HepG2 (cell line): ENCODE results near the gene PLD2. TPM values are rescaled to one million over a fixed set of nuclear protein-coding genes. Genes with fewer than 3 reads are reported as not detected.

Experiments
- ATAC-seq: fragments of 200-7000 bp; cut with Tn5 transposase; 3 replicates; pipeline ENCODE4 v1.9.1; 2020; ENCODE audit warnings: mild to moderate bottlenecking, moderate library complexity
- BruUV-seq: library from RNA; stranded (reverse); fragments of 400-500 nt; replicated peaks from 2 replicates; lab custom pipeline; 2021; lab: Mats Ljungman, UMichigan
- CTCF ChIA-PET: fragments of 300-600 bp; formaldehyde crosslinking; extraction: SDS; loops from one replicate; lab custom pipeline; 2021; ENCODE audit warnings: low total read pairs, inconsistent platforms, low intra/inter-chr PET ratio; lab: Yijun Ruan, JAX
- POLR2A ChIA-PET: fragments of 350-600 bp; sonication (Branson Sonifier 250); formaldehyde crosslinking; loops from one replicate; lab custom pipeline; 2020; ENCODE audit warnings: antibody characterized with exemption, inconsistent platforms; lab: Yijun Ruan, JAX
- DNase-seq: peaks from one replicate; pipeline ENCODE4 v3.0.0-alpha.2; 2015; ENCODE audit warnings: low spot score
- FAIRE-seq: peaks from 3 replicates; lab custom pipeline; 2011; peaks lifted over from hg19 to GRCh38; lab: Jason Lieb, UNC
- H2AFZ ChIP-seq: one replicate; pipeline ENCODE4 v1.6.1; 2011; ENCODE audit warnings: low read length, inconsistent platforms
- H3K27ac ChIP-seq: fragments of 300-600 bp; 3 replicates; pipeline ENCODE4 v1.8.0; 2011; ENCODE audit warnings: mixed run types, mild to moderate bottlenecking, mixed read lengths, low read length, inconsistent platforms; ENCODE audit not compliant: insufficient read depth; ENCODE audit errors: extremely low read length
- H3K27me3 ChIP-seq, 2 experiments: fragments of 200-600 bp in 1 of 2; 2 replicates in 1 of 2; 3 replicates in 1 of 2; pipeline versions ENCODE4 v1.6.0 to v1.8.0; 2011; ENCODE audit warnings: low read length in 2 of 2, mild to moderate bottlenecking in 2 of 2, moderate library complexity in 2 of 2, inconsistent platforms in 1 of 2; ENCODE audit not compliant: insufficient read depth in 2 of 2, control insufficient read depth in 1 of 2
- H3K36me3 ChIP-seq, 2 experiments: fragments of 200-600 bp in 1 of 2; replicated peaks in 1 of 2; 2 replicates in 1 of 2; 3 replicates in 1 of 2; pipeline versions ENCODE4 v1.5.1 to v1.8.0; 2011; ENCODE audit warnings: low read length in 2 of 2, inconsistent platforms in 1 of 2; ENCODE audit not compliant: insufficient read depth in 2 of 2, control insufficient read depth in 1 of 2
- H3K4me1 ChIP-seq: 2 replicates; pipeline ENCODE4 v1.5.1; 2012; ENCODE audit warnings: low read length, inconsistent platforms; ENCODE audit not compliant: insufficient read depth
- H3K4me2 ChIP-seq: 2 replicates; pipeline ENCODE4 v1.6.0; 2011; ENCODE audit warnings: low read depth, low read length, inconsistent platforms
- H3K4me3 ChIP-seq, 3 experiments: fragments of 200-600 bp in 1 of 3; sonication (generic), shearing (Covaris generic) in 1 of 3; replicated peaks in 1 of 3; 2 replicates each; pipeline ENCODE4 v1.5.1; 2011 to 2016; ENCODE audit warnings: low read length in 3 of 3, inconsistent platforms in 2 of 3, low read depth in 2 of 3, mild to moderate bottlenecking in 2 of 3, control low read depth in 1 of 3, mixed read lengths in 1 of 3; ENCODE audit not compliant: insufficient read depth in 1 of 3
- H3K79me2 ChIP-seq: one replicate; pipeline ENCODE4 v1.6.1; 2011; ENCODE audit warnings: low read length, inconsistent platforms; ENCODE audit not compliant: insufficient read depth
- H3K9ac ChIP-seq: 2 replicates; pipeline ENCODE4 v1.6.0; 2011; ENCODE audit warnings: mild to moderate bottlenecking, low read depth, low read length, inconsistent platforms; ENCODE audit not compliant: insufficient read depth
- H3K9me3 ChIP-seq: 2 replicates; pipeline ENCODE4 v1.5.1; 2012; ENCODE audit warnings: mild to moderate bottlenecking, low read length
- H4K20me1 ChIP-seq: 2 replicates; pipeline ENCODE4 v1.6.0; 2011; ENCODE audit warnings: inconsistent platforms, mild to moderate bottlenecking, low read length, moderate library complexity; ENCODE audit not compliant: insufficient read depth
- HNF4G ChIP-seq, 2 experiments: sonication (generic) in 1 of 2; formaldehyde crosslinking in 1 of 2; IDR thresholded peaks; 2 replicates each; pipeline versions ENCODE4 v1.4.0 to v1.6.1; 2011 to 2020; ENCODE audit warnings: borderline replicate concordance in 2 of 2, low read depth in 2 of 2, mild to moderate bottlenecking in 2 of 2, low read length in 1 of 2, missing genetic modification reagents in 1 of 2, moderate library complexity in 1 of 2
- IKZF4 ChIP-seq: sonication (generic); formaldehyde crosslinking; IDR thresholded peaks from 2 replicates; pipeline ENCODE4 v1.5.1; 2020; ENCODE audit warnings: borderline replicate concordance, mild to moderate bottlenecking, low read depth, missing genetic modification reagents; ENCODE audit errors: not compliant biosample characterization
- KDM4B ChIP-seq: sonication (generic); formaldehyde crosslinking; IDR thresholded peaks from 2 replicates; pipeline ENCODE4 v1.4.0; 2020; ENCODE audit warnings: missing genetic modification reagents
- KDM5B ChIP-seq: sonication (generic); formaldehyde crosslinking; IDR thresholded peaks from 2 replicates; pipeline ENCODE4 v1.4.0; 2020; ENCODE audit warnings: missing genetic modification reagents, mild to moderate bottlenecking, borderline replicate concordance
- PLRG1 ChIP-seq: fragments of 450-650 bp; conservative IDR thresholded peaks from 2 replicates; pipeline ENCODE4 v1.6.1; 2016
- RAD21 ChIP-seq: fragments of 450-650 bp; formaldehyde crosslinking; IDR thresholded peaks from 2 replicates; pipeline ENCODE4 v1.5.0; 2020; ENCODE audit warnings: mild to moderate bottlenecking
- SMC3 ChIP-seq: IDR thresholded peaks from 2 replicates; pipeline ENCODE4 v1.6.1; 2011; ENCODE audit warnings: low read length, improper control_type of control experiment
- STAG1 ChIP-seq: sonication (generic); formaldehyde crosslinking; IDR thresholded peaks from 2 replicates; pipeline ENCODE4 v1.4.0; 2020; ENCODE audit warnings: missing genetic modification reagents
- ZNF446 ChIP-seq: sonication (generic); formaldehyde crosslinking; IDR thresholded peaks from 2 replicates; pipeline ENCODE4 v1.5.0; 2020; ENCODE audit warnings: mild to moderate bottlenecking, missing genetic modification reagents
- ZNF557 ChIP-seq: sonication (generic); formaldehyde crosslinking; IDR thresholded peaks from 2 replicates; pipeline ENCODE4 v1.4.0; 2020; ENCODE audit warnings: missing genetic modification reagents
- WGBS: methylation state at CpG from one replicate; pipeline ENCODE4 v1.1.6; 2017; ENCODE audit warnings: low lambda C conversion rate; 5-methylcytosine and 5-hydroxymethylcytosine counted together
- in situ Hi-C: cut with HindIII; loops from 2 replicates; pipeline ENCODE4 v1.10.0; 2017; ENCODE audit warnings: low pct_unique_long_range_greater_than_20kb; ENCODE audit not compliant: extremely low pct_ligation_motif_present
- intact Hi-C: fragments of 100-400 bp; cut with micrococcal nuclease; formaldehyde crosslinking; loops from one replicate; pipeline ENCODE4 v1.10.0; 2022; ENCODE audit not compliant: unreplicated experiment
- polyA plus RNA-seq, 8 experiments: library from polyadenylated mRNA; depleted of rRNA in 3 of 8; stranded (reverse) in 7 of 8; unstranded in 1 of 8; fragments of >200 nt; fragmentation: Illumina TruSeq in 4 of 8; extraction: Trizol in 4 of 8; gene quantifications; 2 replicates each; pipeline versions ENCODE4 v1.2.1 to v1.2.3, GENCODE V29; 2011 to 2016; ENCODE audit warnings: low read depth in 4 of 8, missing spikeins in 1 of 8, mixed read lengths in 1 of 8; ENCODE audit not compliant: insufficient read depth in 1 of 8
- total RNA-seq, 5 experiments: library from RNA; depleted of rRNA; stranded (reverse); fragments of >200 nt; fragmentation: Illumina TruSeq; extraction: Trizol; gene quantifications; 2 replicates each; pipeline ENCODE4 v1.2.3, GENCODE V29; 2016; ENCODE audit warnings: low read depth in 1 of 5

PLD2 gene
- total and polyA plus RNA-seq, 2 of the 13 experiments (the other 11 are each of a cell fraction or from before 2014, with no cell fraction given) = 13.4 to 29.7 TPM

- TF ChIP-seq ZNF557 (CRISPR knock-in tag) (no peak), IKZF4 (no peak)
These were observed 5.7 kb downstream of the PLD2 start (continued) for GRCh38 chr17:4812690-4813089.

DNA sequence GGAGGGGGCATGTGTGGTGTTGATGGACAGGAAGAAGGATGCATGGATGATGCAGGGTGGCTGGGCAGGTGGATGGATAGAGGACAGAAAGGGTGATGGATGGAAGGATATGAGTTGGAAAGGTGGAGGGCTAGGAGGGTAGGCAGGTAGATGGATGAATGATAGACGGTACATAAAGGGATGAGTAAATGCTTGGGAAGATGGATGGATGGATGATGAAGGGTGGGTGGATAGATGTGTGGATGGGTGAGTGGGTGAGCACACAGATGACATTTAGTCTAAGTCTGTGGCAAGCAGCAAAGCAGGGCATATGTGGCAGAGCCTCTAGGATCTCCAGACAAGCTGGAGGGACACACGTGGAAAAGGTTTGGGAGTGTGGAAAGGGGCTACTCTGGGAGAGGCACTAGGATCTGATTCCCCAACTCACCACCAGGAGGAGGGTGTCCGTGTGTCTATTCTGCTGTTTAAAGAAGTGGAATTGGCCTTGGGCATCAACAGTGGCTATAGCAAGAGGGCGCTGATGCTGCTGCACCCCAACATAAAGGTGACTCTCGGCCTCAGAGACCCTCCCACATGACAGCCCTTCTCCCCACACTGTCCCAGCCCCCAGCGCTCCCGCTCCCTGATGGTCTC lies 8.2 kb downstream of the PLD2 start:
- WGBS = 78% methylated on average over 6 of the region's 7 CpGs
- peaks cover 10 to 12% of the 10 kb centered on the region in 2 experiments; a peak in 4 of 5 replicates for H3K36me3 ChIP-seq
- DNase-seq = no peak
- no peak for FAIRE-seq
- no peaks in the 10 kb centered on the region for H3K79me2 ChIP-seq
- no peak overlapping the region for H3K4me2 ChIP-seq
- no peak overlapping the region for H3K4me3 ChIP-seq
- in situ Hi-C loops (no loop called here), intact Hi-C loops (no loop called here)
- no peaks in the 10 kb centered on the region for H4K20me1 ChIP-seq
- ChIA-PET CTCF (interaction anchor here (1.2 to 1.3 kb wide), 2 partner anchors 67 to 74 kb away, joined by 3 to 6 read pairs; no protein-coding TSS in a partner anchor), POLR2A (no interaction called here)
- TF ChIP-seq STAG1 (peak; percentile 33; the same call in 1 of the 2 replicates), RAD21 (peak; percentile 50; the same call in 1 of the 2 replicates), HNF4G (IDR thresholded peaks at IDR 0.05; ENCODE audit: borderline replicate concordance, low read depth, low read length) (no peak), HNF4G (CRISPR knock-in tag; IDR thresholded peaks at IDR 0.05; ENCODE audit: borderline replicate concordance, low read depth) (no peak), KDM4B (CRISPR knock-in tag) (no peak), SMC3 (peak; percentile 19; the same call in 1 of the 2 replicates), PLRG1 (0 out of 2 replicates have a peak, but pooled peaks have one; percentile 70), KDM5B (CRISPR knock-in tag) (no peak), ZNF446 (CRISPR knock-in tag) (no peak)
- H3K27ac ChIP-seq = no peak overlapping the region
- no peaks in the 10 kb centered on the region for H3K27me3 ChIP-seq
- ATAC-seq = peak; percentile 65
- no TSS peak for BruUV-seq
- H3K9me3 ChIP-seq = no peaks in the 10 kb centered on the region
- H3K4me1 ChIP-seq = peaks cover 9% of the 10 kb centered on the region
- H2AFZ ChIP-seq = no peak overlapping the region
- H3K9ac ChIP-seq = no peak overlapping the region
